ENCODE measurements around the gene PRSS2.
A peak's percentile ranks its signal among the peaks of the same experiment; 100 is the strongest.

Gene PRSS2

DNA sequence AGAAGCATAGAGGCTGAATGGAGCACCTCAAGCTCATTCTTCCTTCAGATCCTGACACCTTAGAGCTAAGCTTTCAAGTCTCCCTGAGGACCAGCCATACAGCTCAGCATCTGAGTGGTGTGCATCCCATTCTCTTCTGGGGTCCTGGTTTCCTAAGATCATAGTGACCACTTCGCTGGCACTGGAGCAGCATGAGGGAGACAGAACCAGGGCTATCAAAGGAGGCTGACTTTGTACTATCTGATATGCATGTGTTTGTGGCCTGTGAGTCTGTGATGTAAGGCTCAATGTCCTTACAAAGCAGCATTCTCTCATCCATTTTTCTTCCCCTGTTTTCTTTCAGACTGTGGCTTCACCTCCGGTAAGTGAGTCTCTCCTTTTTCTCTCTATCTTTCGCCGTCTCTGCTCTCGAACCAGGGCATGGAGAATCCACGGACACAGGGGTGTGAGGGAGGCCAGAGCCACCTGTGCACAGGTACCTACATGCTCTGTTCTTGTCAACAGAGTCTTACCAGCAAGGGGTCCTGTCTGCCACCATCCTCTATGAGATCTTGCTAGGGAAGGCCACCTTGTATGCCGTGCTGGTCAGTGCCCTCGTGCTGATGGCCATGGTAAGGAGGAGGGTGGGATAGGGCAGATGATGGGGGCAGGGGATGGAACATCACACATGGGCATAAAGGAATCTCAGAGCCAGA, 31.0 kb downstream of the PRSS2 start:
- DNase-seq (ENCODE audit: low read depth), result no peak

DNA sequence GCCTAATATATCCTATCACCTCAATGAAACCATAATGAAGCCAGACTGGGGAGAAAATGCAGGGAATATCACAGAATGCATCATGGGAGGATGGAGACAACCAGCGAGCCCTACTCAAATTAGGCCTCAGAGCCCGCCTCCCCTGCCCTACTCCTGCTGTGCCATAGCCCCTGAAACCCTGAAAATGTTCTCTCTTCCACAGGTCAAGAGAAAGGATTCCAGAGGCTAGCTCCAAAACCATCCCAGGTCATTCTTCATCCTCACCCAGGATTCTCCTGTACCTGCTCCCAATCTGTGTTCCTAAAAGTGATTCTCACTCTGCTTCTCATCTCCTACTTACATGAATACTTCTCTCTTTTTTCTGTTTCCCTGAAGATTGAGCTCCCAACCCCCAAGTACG, 31.5 kb downstream of the PRSS2 start:
- DNase-seq (ENCODE audit: low read depth), result no peak

DNA sequence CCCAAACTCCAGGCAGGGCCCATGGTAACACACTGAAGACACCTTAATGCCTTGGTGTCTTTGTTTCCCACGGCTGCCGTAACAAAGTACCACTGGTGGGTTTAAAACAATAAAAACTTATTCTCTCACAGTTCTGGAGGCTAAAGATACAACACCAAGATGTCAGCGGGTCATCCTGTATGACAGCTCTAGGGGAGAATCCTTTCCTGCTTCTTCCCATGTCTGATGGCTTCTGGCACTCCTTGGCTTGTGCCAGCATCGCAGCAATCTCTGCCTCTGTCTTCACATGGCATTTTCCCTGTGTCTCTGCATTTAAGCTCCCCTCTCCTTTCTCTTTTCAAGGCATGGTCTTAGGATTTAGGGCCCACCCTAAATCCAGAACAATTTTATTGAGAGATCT, 33.1 kb downstream of the PRSS2 start:
- no peak for DNase-seq (ENCODE audit: low read depth)

DNA sequence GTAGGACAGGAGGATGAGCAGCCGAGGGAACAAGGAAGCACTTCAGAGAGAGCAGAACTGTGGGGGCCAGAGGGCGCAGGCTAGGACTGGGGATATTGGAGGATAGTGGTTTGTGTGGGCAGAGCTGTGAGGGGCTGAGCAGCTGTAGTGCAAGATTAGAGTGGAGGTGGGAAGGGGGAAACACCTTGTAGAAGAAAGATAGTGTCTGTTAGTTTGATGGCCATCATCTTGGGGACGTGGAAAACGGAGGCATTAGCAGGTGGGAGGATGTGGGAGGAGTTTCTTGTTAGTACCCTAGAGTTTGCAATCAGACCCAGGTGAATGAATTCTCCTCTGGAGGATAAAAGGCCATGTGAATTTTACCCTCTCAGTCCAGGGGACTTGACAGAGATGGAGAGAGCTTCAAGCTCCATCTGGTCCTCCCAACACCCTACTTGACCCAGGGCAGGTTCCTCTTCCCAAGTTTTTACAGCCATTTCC, 34.0 kb downstream of the PRSS2 start:
- no peak for DNase-seq (ENCODE audit: low read depth)

DNA sequence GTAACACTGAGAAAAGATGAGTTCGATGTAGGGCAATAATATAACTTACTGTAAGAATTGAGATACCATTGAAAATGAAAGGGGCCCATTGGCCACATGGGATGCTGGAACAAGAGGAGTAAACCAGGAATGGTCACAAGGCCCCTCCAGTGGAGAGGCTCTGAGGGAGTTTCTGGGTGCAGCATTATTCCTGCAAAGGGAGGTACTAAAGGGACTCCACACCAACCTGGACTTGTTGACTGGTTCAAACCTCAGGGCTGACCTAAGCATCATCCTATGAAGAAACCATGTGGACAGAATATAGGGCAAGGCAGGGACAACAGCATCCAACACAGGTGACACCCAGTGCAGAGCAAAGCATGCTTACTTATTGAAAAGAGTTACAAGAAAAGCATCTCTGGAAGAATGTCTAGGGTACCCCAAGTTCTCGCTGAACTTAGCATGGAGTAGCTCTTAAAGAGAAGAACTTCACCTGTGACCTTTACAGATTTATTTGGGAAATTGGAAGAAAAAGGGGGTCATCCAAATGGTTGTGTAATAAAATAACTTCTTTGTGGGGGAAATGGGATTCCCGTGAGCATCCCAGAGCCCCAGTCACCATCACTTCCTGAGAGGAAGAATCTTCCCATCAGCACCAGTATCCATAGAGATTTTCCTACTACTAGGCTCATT, 34.7 kb downstream of the PRSS2 start:
- DNase-seq (ENCODE audit: low read depth), result no peak

DNA sequence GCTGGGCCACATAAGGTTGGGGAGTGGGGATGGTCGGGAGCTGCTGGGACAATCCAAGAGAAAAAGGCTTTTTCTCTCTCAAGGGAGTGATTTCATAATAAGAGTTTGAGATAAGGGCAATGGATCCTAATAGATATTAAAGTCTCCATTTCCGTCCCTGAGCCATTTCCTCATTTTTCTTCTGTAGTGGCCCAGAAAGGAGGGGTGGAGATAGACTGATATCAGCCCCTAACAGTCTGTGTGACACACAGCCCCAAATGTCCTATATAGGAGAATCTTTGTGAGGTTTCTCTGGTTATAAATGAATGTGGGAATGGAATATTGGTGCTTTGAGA, 35.2 kb downstream of the PRSS2 start:
- no peak for DNase-seq (ENCODE audit: low read depth)

DNA sequence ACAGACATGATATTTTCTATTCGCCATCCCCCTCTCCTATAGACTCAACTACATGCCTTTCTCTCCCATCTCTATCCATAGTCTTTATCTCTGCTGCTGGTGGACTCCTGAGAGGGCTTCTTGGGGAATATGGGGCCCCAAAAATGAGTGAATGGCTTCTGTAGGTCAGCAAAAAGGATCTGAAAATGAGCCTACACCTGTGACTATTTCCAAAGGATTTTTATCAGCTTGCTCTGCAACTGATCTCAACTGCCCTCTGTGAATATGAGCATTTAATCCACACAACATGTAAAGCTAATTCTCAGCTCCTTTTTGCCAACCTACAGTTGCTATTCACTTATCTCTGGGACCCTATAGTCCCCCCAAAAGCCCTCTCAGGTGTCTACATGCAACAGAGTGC, 36.2 kb downstream of the PRSS2 start:
- no peak for DNase-seq (ENCODE audit: low read depth)

DNA sequence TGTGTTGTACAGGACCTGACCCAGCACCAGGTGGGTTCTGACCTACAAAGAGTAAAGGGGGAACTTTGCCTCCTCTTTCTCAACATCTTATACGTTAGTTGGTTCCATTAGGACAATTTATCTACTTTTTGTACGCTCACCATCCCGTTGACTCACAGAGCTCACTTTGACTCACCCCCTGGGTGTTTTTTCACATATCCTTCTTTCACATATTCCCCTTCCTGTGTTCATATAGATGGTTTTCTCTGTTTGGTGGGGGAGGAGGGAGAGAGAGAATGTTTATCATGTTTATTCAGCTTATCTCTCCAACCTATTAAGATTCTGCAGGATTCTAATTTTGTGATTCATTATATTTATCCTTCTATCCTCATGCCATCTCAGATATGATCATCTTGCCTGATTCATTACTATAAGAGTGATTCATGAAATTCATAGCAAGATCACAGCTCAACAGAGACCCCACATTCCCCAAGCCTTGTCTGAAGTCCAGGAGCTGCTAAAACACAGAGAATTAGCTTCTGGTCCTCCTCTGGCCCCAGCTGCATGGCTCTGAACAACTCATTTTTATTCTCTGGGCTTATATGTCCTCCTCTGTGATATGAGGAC, 37.2 kb downstream of the PRSS2 start:
- no peak for DNase-seq (ENCODE audit: low read depth)

DNA sequence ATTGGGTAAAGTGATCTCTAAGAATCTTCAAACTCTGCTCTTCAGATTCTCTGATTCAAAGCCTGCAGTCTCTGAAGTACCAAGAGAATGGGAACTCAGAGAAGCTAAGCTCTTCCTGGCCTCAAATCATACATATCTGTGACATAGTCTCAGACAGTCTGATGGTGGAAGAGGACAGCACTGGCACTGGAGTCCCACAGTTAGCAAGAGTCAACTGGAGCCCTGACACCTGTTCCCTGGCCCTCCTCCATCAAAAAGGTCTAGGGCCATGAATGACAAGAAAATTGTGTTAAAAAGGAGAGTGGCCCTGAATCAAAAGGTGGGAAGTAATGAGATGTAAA, 37.7 kb downstream of the PRSS2 start:
- no peak for DNase-seq (ENCODE audit: low read depth)

DNA sequence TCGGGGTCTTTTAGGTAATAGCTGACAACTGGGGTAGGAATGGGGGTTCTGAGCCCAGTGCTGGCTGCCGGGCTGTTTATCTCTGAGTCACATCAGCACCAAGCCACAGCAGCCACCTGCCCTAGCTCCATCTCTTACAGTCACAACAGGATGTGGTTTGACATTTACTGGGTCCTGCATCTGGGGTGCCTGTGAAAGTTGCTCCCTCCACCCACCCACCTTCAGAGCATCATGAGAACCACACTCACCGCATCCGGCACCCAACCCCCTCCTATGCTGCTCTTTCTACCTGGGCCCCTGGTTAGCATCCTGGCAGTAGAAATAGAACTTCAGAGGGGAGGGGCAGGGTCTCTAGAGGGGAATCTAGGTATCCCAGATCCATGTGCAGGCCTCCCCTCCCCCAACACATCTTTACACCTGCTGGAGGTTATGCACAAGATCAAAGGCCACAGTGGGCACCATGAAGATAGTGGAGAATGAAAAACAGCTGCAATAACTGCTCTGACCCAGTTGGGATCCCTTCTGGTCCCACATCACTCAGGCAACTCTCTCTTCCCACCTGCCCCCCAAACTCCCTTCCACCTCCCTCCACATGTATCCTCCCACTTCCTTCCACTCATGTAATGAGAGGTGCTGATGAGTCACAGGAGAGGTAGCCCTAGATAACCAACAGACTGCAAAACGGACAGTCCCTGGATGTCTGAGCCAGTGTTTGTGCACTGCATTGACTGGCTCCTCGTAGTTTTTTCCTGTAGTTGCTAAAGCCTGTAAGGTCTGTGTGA, 38.2 kb downstream of the PRSS2 start:
- peak; percentile 77 for DNase-seq (ENCODE audit: low read depth)

DNA sequence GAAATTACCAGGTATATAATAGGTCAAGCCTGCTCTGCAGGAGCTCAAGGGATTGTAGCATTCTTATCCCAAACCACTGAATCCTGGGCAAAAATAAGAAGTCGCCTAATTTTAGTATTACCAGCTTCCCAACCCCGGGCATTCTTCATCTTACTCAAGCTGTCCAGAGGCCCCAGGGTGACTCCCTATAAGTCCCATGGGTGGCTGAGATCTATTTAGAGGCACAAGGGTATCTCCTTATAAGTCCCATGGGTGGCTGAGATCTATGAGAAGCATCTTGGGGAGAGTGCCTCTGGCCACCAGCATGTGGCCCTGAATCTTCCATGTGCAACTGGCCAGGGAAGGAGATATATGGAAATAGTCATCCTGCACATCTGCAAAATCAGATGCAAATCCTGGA, 38.9 kb downstream of the PRSS2 start:
- DNase-seq (ENCODE audit: low read depth), result no peak

DNA sequence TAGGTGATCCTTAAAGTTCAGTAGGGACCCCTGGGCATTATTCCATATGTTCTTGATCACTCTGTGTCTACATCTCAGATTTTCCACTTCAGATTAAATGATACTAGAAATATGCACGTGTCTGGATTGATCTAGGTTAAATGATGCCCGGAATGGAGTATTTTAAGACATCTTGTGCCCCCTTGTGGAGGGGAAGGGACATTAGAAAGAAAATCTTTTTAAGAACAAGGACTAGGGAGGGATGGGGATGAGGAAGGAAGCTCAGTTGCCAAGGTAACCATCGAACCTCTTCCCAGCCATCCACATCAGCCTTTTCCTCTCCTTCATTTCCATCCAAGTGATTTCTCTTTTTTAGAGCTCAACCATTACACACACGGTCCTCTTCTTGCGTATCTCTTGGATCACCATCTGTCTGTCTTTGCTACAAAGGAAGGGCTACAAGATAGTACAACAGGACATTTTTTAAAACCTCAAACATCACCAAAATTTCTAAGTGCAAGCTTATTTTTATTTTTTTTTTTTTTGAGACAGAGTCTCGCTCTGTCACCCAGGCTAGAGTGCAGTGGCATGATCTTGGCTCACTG, 40.5 kb downstream of the PRSS2 start:
- no peak for DNase-seq (ENCODE audit: low read depth)

DNA sequence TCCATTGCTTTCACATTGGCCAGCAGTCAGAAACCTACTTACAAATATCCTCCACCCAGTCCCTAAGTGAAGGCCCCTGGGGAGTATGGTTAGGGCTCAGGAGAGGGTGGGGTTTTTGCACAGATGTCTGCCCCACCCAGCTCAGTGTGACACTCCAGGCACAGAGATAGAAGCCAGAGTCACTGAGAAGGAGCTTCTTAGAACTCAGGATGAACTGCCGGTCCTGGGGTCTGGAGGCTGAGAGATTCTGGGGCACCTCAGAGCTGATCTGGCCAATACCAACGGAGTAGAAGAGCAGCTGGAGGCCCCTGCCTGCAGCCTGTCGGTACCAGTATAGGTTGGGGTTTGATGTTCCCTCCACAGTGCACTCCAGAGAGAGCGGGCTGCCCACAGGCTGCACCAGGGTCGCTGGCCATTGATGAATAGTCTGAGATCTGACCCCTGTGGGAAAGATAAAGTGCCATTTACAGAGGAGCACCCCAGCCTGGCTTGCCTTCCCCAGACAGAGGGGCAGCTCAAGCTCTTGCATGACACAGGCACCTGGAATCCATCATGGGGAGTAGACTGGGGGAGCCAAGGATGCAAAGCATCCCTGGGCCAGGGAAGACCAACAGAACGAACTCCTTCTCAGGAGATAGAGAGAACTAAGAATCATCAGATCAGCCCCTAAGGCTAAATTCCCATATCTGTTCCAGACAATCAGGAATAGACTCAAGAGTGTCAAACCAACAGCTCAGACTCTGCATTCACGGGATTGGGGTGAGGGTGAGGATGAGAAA, 41.9 kb downstream of the PRSS2 start:
- DNase-seq (ENCODE audit: low read depth), result no peak

DNA sequence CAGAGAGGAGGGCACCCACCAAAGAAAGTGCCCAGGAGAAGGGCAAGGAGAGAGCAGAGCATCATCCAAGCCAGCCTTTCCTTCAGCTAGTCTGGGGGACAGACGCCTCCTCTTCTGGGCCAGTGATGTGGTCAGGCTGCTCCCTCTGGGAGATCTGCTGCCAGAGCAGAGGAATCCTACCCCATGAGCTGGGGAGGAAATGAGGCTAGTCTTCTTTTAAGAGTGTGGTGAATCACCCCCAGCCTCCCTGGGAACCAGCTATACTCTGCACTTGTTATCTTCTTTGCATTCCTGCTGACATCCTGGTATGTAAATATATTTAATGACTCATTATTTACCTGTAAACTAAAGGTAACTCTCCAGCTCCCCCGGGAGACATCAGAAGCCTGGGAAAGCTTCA, 42.5 kb downstream of the PRSS2 start:
- no peak for DNase-seq (ENCODE audit: low read depth)

DNA sequence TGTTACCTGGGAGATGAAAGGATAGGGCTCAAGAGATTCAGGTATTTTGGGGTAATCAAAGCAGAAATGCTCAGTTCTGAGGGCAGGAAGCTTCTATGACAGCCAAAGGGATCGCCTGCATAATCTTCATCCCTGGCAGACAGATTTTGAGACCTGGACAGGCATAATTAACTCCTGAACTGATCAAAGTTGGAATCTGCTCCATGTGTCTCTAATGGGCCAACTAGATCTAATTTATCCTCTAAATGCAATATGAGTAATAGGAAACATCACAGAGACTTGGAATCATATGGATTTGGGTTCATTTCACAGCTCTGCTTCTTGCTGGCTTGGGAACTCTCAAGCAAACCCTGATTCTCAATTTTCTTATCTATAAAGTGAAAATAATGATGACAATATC, 42.9 kb downstream of the PRSS2 start:
- no peak for DNase-seq (ENCODE audit: low read depth)

DNA sequence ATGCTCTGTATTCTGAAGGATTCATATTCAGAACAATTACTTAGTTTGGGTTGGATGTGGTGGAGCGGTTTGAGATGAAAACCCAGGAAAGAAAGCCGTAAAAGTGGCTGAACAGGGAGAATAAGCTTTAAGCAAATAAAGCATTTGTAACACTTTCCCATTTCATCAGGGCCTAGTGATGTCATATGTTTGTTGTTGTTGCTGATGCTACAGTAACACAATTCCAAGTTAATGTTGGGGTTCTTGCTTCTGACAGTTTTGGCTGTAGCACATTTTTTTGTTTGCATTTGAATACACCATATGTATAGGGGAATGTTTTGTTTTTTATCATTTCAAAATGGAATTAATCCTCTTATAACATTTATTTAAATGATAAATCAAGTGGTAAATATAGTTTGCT, 43.7 kb downstream of the PRSS2 start:
- DNase-seq (ENCODE audit: low read depth), result no peak

DNA sequence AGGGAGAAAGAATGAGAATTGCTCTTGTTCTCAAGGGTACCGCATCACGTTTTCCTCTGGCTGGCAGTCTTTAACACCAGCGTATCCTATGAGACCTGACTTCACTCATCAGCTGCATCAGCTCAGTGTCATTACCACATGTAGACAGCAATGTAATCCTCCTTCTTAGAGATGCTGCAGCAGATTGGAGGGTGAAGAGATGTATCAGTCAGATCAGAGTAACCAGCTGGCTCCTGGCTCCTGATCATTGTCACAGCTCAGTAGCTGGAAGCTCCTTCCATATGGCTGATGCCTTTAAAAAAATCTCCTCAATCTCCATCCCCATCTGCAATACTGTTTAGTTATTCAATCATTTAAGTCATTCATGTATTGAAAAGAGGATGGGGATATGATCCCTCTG, 44.4 kb downstream of the PRSS2 start:
- DNase-seq (ENCODE audit: low read depth), result no peak

DNA sequence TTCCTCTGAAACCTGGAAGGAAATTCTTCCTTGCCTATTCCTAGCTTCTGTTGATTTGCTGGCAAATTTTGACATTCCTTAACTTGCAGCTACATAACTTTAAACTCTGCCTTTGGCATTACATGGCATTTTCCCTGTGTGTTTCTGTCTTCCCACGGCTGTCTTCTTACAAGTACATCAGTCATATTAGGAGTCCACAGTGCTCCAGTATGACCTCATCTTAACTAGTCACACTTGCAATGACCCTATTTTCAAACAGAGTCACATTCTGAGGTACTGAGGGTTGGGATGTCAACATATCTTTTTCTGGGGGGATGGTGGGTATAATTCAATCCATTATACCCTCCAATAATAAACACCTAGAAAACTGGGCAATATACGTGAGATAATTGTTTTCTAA, 46.7 kb downstream of the PRSS2 start:
- DNase-seq (ENCODE audit: low read depth), result no peak

DNA sequence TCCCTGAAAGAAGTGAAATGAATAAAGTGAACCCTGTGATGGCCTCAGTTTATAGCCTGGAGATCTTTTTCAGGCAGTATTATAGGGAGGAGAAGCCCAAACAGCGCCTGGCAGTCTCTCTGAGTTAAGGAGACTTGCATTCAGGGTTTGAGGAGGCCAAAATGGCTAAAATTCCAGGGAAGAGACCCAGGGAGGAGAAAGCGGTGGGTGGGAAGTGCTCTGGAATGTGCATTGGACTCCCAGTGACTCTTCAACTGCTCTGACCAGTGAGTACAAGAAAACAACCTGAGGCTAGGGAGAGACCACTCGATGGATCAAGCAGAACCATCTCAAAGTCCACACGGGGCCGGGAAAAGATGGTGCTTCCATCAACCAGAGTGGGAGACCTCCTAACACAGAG, 48.8 kb downstream of the PRSS2 start:
- DNase-seq (ENCODE audit: low read depth), result no peak

DNA sequence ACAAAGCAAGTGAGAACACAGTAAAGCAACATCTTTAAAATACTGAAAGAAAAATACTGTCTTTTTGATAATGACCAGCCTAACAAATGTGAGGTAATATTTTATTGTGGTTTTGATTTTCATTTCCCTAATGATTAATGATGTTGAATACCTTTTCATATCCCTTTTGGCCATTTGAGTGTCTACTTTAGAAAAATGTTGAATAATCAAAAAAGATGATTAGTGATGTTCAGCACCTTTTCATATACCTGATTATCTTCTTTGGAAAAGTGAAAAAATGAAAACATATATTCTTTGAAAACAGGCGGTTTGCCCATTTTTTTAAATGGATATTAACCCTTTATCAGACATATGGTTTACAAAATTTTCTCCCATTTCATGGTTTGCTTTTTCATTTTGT, 51.9 kb downstream of the PRSS2 start:
- DNase-seq (ENCODE audit: low read depth), result no peak

Data from stimulated activated CD8-positive, alpha-beta memory T cell treated with anti-CD3 and anti-CD28 coated beads, Interleukin-15, amount 100 ng/mL, for 24 hours (primary cell).